NCI-H1694 (cell line): ENCODE results near the gene SMOC2.
"Not testable (repeated sequence)": the region's sequence is repeated elsewhere in the genome, so short reads cannot be mapped to it uniquely, and the experiment has no call there.

ENCODE experiments used
- DNase-seq: peaks from one replicate; lab custom pipeline; 2025; lab: John Stamatoyannopoulos, UW

SMOC2 gene

DNA sequence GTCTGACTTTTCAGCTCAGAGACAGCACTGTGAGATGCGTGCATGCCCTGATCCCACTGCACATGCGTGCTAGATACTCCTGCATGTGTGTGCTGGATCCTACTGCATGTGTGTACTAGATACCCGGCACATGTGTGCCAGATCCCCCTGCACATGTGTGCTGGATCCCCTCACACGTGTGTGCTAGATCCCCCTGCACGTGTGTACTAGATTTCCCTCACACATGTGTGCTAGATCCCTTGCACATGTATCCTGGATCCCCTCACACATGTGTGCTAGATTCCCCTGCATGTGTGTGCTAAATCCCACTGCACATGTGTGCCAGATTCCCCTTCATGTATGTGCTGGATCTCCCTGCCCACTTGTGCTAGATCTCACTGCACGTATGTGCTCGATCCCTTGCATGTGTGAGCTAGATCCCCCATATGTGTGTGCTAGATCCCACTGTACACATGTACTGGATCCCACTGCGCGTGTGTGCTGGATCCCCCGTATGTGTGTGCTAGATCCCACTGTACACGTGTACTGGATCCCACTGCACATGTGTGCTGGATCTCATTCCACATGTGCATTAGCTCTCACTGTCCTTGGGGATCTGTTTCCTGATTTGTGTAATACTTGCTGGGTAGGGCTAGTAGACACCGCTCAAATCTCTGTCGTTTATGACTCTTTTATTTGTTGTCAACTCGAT lies 214.6 kb downstream of the SMOC2 start:
- no peak for DNase-seq

GRCh38 chr6:168658059-168658458 lies 217.1 kb downstream of the SMOC2 start:
- no peak for DNase-seq

GRCh38 chr6:168660400-168660945 lies 219.5 kb downstream of the SMOC2 start:
- DNase-seq: no peak

GRCh38 chr6:168662301-168662936 lies 221.4 kb downstream of the SMOC2 start:
- DNase-seq: no peak

DNA sequence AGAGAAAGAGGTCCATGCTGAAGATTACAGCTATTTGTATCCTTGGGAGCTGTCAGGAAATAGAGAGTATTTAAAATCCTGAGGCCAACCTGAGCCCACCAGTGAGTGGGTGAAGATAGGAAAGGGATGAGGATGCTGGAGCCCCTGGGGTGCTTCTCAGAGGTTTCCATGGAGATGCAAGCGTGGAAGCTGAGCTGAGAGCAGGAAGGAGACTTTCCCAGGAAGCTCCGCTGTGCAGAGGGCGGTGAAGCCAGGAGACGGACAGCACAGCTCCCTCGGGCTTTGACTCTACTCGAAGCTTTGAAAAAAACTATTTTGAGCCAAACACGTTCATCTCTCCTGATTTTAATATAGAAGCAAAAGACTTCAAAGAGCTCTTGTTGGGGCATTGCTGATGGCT lies 222.1 kb downstream of the SMOC2 start:
- DNase-seq: no peak

DNA sequence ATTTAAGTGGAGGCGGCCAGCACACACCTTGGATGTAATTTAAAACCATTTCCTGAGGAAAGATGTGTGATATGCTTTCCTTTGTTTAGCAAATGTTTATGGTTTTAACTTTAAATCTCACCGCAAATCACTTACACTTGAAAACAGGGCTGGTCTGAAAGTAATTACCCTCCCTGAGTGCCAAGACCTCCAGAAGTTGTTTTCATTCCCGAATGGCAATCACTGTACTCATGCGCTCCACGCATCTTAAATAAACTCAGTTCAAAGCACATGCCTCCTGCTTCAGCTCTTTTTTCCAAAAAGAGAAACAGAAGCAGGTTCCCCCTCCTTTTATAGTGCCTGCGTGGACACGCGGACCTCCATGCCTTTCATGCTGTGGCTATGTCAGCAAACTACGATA lies 224.0 kb downstream of the SMOC2 start:
- DNase-seq: no peak

GRCh38 chr6:168666170-168666569 lies 225.2 kb downstream of the SMOC2 start:
- DNase-seq: no peak

- DNase-seq: no peak
Measured at GRCh38 chr6:168666699-168667427, 225.9 kb downstream of the SMOC2 start.

- DNase-seq: no peak
Measured at GRCh38 chr6:168667428-168667805, 226.4 kb downstream of the SMOC2 start.

DNA sequence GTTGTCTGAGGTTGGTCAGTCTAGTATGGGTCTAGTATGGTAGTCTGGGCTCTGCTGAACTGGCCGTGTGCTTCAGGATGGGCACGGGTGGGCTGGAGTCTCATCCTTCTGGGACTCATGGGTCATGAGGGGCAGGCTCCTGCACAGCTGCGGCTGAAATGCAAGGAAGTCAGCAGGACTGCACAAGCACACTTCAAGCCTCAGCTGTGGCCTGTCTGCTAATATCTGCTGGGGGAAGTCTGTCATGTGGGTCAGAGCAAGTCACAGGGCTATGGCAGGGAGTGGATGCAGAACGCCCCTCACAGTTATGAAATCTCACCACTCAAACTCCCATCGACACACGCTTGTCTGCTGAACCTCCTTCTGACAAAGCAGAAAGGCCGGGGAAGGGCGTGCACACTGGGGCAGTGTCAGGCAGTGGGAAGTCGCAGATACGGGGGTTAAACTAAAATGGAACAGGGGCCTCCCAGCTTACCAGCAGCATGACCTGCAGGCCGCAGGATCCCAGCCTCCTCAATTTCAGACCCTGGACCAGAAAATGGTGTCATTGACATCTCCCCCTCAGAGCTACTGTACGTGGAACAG lies 229.5 kb downstream of the SMOC2 start:
- DNase-seq: no peak

- no peak for DNase-seq
Measured at GRCh38 chr6:168671028-168671862, 230.3 kb downstream of the SMOC2 start.

GRCh38 chr6:168671863-168672546 lies 231.0 kb downstream of the SMOC2 start:
- no peak for DNase-seq

- DNase-seq: no peak
Measured at GRCh38 chr6:168674595-168674994, 233.6 kb downstream of the SMOC2 start.

- DNase-seq: no peak
Measured at GRCh38 chr6:168675375-168675774, 234.4 kb downstream of the SMOC2 start.

DNA sequence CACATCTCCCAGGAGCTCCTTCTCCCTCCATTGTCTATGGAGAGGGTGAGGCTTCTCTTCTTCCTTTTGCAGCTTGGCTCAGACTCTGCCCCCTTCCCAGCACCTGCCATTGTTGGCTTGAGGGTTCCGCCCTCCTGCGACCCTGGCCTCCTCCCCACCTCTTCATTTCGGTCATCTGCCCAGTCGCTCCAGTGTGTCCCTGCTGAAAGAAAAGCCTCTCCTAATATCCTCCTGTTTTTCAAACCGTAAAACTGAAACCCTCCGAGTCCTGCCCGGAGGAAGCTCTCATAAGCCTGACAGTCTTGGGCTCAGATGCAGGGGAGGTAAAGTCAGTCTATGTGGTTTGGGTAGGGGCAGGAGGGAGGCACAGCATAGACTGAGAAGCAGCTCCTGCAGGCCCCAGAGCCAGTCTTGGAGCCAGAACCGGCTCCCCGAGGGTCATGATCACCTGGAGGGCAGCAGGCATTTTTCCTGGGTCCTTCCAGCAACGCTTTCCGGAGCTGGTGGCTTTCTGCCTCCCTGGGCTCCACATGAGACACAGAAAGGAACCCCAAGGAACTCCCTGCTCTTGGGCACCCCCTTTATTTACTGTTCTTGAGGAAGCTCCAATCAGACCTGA lies 235.1 kb downstream of the SMOC2 start:
- DNase-seq: no peak

GRCh38 chr6:168676552-168677322 lies 235.8 kb downstream of the SMOC2 start:
- DNase-seq: no peak

- not testable (repeated sequence) for DNase-seq
Measured at GRCh38 chr6:168677323-168677781, 236.4 kb downstream of the SMOC2 start.

- no peak for DNase-seq
Measured at GRCh38 chr6:168678077-168678476, 237.1 kb downstream of the SMOC2 start.

DNA sequence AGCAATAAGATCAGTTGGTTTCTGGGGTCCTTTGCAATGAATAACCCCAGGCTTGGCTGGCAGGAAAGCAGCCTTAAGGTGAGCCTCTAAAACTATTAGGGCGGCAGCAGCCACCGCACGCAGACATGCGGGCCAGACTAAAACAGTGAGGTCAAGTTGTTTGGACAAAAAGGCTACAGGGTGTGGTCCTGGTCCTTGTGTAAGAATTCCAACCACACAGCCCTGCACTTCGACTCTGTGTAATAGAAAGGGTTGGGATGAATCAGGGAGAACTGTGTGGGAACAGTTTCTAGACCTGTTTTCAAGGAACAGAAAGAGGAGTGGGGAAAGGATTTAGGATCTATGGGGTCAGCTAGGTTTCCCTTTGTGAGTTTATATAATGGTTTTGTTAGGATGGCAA lies 237.6 kb downstream of the SMOC2 start:
- no peak for DNase-seq

GRCh38 chr6:168681748-168682147 lies 240.8 kb downstream of the SMOC2 start:
- DNase-seq: no peak
